HG03196 (cell line): ENCODE data around the gene ARID5B.

ENCODE experiments used
- ATAC-seq: cut with Tn5 transposase; IDR thresholded peaks from one replicate; pipeline ENCODE4 v1.9.1; 2021; ENCODE audit not compliant: unreplicated experiment

Gene ARID5B

DNA sequence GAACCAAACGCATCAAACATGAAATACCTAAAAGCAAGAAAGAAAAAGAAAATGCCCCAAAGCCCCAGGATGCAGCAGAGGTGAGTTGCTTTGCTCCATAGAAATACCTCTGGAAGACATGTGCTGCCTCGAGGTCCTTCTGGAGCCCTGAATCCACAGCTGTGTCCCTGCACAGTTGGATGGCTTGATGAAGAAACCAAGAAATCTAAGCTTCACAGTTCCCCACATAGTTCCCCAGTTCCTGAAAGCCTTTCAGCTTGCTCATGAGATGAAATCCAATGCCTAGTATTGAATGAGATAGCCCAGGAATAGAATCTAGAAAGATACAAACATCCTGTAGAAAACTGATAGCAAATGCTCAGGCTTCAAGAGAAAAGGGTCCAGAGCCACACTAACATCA is 184.3 kb downstream of the ARID5B start:
- ATAC-seq: no peak

DNA sequence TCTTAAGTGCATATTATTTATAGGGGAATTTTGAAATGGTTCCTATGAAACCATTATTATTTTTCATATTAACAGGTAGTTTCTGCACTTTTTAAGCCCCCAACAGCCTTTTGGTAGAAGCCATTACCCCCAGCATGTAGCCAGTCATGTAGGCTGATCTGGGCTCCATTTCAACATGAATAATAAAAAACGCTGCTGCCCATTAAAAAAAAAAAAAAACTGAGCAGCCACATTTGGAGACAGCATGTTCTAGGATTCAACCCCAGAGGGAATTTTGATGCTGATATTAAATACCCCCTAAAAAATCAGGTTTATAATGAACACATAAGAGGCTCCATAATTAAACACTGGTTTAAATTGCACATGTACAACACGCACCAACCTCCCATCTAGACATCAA is 185.8 kb downstream of the ARID5B start:
- ATAC-seq: no peak

DNA sequence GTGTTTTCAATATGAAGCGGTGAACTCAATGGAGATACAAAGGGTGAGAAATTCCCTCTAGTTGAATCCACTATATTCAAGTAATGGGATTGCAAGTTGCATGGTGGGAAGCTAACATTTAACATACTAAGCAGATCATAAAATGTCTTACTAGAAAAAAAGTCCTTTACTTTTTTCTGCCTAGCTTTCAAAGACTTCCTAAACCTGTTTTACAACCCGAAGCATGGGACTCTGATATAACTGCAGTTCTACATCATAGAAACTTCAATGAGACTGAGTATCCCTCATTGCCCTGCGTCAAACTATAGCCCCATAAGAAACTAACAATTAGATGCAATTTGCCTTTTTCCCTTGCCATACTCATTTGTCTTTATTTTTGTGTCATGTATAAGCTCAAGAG is 187.3 kb downstream of the ARID5B start:
- ATAC-seq: no peak

DNA sequence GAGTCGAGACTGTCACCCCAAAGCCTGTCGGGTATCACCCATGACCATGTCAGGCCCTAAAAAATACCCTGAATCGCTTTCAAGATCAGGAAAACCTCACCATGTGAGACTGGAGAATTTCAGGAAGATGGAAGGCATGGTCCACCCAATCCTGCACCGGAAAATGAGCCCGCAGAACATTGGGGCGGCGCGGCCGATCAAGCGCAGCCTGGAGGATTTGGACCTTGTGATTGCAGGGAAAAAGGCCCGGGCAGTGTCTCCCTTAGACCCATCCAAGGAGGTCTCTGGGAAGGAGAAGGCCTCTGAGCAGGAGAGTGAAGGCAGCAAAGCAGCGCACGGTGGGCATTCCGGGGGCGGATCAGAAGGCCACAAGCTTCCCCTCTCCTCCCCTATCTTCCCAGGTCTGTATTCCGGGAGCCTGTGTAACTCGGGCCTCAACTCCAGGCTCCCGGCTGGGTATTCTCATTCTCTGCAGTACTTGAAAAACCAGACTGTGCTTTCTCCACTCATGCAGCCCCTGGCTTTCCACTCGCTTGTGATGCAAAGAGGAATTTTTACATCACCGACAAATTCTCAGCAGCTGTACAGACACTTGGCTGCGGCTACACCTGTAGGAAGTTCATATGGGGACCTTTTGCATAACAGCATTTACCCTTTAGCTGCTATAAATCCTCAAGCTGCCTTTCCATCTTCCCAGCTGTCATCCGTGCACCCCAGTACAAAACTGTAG is 191.0 kb downstream of the ARID5B start:
- no peak for ATAC-seq

DNA sequence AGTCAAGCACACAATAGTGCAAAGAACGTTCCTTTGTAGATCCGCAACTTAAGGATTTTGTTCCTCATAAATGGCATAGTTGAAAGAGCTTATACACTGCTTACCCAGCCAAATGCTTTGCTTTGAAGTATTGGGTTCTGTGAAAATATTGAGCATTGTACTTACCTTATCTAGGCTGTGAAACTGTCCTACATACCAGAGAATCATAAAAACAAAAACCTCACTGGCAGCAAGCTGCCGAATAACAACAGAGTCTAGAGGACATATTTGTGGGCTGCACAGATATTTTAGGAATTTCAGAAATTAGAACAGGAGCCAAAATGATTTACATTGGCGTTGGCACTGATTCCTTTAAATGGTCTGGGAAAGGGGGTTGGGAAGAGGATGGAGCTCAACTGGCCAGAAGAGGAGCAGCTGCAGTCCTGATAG is 192.4 kb downstream of the ARID5B start:
- ATAC-seq: no peak

DNA sequence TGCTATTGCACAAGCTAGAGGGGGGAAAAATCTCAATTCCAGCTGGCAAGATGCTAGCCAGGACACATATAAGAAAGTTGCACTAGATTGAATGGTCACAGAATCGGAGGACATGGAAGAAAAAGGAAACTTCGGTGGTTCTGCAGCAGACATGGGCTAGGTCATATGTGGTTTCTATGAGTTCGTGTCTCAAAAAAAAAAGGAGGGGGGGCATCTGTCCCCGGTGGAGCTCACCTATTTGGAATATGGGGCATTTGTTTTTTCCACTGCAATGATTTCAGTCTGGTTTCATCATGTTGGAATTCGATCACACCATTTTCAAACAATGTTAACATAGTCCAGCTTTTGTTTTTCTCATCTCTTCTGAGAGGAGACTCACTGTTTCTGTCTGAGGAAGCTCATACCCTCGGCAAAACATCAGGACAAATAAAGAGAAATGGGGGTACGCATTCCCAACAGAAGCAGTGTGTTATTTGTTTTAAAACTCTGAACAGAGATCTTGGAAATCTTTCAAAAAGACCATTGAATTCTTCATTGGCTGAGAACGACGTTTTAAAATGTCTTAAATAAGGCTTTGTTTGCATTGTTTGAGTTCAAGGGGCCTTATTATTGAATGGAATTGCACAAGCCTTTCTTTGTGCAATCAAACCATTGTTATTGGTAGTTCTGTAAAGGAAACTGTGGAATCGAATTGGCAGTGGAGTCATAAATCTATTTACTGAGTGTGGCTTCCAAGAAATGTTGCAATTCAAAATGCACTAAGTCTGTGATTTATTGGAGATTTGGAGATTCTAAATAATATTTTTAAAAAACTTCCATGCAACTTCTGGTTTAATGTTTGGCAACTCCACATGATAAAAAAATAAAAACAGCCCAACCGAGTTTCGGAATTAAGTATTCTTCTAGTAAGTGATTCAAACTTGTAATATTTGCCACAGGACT is 194.0 kb downstream of the ARID5B start:
- no peak for ATAC-seq

DNA sequence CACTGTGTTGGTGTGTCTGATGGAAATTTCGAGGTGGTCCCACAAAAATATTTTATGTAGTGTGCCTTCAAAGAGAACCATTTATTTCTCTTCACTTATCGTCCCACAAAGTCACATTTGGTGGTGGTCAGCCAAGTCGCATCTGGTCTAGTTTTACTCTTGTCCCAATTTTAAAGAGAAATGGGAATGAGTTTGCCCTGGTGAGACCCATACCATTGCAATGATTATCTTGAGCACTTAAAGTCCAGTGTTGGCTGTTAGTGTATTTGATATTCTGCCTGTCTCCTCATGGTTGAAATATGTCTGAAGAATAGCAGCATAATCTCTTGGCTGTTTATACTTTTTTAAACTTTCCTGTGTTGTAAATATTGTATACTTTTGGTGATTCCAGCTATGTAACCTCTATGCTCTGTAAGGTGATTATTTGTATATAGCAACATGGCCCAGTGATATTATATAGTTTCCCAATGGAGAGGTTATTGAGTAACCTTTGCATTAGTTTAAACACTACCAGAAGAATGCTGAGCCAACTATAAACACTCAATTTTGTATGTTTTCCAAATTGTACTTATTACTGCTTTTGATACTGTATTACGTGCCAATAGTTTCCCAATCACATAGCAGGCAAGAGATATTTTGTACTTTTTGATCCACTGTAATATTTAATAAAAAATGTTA is 194.9 kb downstream of the ARID5B start:
- ATAC-seq: no peak

DNA sequence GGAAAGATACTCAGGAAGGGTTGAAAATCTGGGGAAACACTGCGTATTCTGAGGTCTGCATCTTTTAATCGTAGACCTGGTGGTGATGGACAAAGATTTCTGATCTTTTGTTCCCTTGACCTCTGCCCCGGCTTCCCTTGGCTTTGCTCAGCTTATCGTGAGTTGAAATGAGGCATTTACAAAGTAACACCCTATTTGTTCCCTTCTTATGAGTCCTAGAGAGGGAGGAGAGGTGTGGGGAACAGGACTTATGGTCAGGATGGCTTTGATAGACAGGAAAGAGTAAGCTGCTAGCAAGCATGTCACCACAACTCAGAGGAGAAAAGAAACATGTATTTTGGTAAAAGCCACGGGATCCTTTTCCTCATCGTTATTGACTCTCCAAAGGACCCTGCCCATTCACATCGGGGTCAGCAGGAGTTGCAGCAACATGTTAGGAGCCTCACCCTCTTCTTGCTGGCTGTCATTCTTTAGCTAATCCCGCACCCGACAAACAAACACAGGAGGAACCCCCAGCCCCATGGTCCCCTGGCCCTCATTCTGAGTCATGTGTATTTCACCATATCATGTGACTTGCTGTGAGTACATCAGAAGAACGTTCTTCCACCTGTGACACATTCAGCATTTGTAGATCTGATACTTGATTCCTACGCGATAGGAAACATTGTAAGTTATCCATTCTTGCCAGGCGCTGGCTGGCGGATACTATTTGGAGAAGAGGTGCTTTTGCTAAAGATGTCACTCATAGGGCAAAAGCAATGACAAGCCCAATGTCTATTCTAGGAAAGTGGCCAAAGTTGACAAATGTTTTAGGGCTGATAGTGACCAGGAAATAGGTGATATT is 197.0 kb downstream of the ARID5B start:
- no peak for ATAC-seq

DNA sequence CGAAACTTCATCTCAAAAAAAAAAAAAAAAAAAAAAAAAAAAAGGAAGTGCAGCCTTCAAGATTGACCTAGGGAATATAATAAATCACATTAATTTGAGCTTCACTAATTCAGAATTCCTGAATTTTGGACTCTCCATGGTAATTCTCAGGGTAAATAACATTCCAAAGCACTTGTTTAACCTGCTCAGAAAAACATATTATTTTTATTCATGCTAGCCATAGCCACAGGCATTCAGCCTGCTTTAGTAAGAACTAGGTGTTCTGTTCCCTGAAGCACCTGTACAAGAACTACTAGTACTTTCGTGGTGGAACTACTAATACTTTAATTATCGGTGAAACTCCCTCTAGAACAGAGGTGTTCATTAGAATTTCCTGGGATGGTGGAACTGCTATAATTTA is 197.8 kb downstream of the ARID5B start:
- no peak for ATAC-seq

DNA sequence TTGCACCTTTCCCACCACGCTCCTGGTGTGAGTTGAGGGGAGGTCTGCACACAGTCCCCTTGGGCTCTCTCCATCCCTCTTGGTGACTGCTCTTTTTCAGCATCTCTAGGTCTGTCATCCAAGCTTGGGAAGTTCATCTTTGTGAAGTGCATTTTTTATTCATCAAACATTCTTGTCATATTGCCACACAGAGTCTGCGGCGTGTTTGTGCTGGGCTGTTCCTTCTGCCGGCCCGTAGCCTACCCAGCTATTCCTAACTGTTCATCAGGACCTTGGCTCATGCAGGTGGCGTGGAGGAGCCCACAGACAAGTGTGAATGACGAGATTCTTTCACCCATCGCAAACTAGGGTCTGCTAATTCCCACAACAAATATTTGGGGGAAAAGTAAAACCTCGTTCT is 202.4 kb downstream of the ARID5B start:
- ATAC-seq: no peak

DNA sequence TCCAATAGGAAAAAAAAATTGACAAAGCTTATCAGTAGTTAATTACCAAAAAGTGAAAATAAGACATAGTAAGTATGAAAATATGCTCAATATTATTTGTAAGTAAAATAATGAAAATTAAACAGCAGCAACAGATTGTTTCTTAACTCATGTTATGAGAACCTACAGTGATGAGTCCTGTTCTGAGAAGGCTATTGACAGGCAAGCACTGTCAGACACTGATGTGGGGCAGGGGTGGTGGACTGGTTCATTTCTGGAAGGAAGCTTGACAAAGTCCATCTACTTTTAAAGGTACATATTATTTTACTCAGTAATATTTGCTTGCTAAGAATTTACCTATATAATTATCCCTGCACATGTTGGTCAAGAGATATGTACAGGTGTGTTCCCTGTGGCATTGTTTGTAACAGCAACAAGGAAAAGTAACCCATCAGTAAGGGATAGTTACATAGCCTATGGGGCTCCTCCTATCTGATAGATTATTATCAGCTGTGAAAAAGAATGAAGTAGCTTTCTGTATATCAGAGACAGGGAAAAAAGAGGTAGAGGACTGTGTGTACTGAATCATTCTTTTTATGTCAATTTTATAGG is 205.5 kb downstream of the ARID5B start:
- no peak for ATAC-seq

DNA sequence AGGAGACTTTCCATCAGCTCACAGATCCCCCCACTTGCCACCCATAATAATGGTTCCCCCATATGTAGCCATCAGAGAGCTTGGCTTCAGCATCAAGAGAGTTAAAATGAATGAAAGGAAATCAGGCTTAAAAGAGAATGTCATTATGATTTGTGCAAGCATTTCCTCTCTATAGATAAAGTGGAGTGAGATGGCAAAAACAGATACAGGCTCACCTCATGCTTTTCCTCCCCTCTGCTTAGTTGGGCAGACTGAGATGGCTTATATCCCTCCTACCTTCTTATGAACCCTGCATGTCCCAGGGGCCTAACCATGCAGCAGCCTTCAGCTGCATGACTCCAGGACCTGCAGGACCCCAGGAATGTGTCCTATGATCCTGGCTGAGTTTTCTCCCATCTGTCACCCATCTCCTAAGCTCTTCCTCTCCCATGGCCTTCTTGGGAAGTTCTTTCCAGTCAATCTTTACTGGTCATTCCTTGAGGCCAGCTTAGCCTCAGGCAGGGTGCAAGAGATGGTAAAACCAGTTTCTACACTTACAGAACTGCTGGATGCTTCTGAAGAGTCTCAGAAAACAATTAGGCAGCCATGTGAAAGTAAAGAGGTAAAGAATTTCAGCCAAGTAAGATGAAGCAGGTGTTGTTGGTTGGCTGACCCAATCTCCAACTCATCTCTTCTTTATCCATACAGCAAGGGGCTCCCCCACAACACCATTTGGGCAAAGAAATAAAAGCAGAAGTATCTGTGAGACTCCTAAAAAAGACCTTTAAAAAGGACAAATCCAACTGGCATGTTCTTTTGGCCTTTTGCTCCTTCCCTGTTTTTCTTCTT is 207.5 kb downstream of the ARID5B start:
- no peak for ATAC-seq

DNA sequence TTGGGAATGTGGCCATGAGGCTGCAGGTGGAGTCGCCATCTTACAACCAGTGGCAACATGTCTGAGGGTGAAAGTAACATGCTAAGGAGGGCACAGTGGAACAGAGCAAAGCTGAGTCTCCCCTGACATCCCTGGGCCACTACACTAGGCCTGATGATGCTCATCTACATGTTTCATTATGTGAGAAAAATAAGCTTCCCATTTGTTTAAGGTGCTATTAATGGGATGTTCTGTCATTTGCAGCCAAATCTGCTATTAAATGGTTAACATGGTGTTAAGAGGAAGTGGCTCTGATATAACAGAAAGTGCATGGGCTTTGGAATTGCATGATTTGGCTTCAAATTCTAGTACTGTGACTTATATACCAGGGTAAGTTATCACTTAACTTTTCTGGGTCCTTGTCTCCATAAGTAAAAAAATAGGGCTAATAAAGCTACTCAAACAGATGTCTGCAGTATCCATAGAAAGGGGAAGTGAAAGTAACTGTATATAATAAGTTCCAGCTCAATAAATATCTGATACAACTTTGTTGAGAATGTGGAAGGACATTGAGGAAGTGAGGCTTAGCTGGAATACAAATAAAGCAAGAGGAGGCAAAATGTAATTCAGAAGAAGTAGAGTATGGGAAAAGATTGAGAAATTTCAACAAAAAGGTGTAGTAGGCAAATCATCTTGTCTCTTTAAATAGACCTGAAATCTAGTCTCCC is 208.2 kb downstream of the ARID5B start:
- ATAC-seq: peak; percentile 74

DNA sequence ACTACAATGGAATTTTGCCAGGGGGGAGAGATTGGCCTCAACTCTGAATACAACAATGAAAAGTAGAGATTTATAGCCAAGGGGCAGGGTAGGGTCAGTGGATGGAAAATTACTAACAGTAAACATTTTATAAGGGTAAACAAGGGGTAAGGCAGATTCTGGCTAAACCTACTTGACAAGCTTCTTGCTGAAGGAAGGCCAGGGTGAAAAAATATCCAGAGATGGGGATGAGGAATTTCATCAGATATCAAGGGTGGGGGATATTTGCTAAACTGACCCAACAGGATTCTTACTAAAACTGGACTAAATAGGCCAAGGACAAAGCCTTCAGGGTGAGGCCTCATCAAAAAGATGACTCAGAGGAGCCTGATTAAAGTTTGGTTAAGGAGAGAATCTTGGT is 210.8 kb downstream of the ARID5B start:
- no peak for ATAC-seq

DNA sequence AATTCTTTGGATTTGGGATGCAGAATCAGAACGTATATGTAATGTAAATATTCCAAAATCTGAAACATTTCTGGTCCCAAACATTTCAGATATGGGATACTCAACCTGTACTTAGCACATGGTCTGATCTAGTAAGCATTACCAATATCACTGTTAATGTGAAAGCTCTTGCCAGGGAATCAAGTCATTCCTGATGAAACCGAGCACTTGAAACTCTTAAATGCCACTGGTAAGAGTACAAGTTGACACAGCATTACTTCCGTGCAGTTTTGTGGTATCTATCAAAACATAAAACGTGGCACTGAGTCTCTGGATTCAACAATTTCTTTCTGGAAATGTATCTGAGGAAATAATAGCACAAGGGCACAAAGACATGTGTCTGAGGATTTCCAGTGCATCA is 211.5 kb downstream of the ARID5B start:
- ATAC-seq: no peak

DNA sequence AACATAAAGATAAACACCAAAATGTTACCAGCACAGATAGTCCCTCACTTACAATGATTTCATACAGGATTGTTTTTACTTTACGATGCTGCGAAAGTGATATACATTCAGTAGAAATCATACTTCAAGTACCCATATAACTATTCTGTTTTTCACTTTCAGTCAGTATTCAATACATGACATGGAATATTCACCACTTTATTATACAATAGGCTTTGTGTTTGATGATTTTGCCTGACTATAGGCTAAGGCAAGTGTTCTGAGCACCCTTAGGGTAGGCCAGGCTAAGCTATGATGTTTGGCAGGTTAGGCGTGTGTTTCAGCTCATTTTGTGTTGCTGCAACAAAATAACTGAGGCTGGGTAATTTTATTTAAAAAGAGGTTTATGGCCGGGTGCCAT is 212.2 kb downstream of the ARID5B start:
- ATAC-seq: no peak

DNA sequence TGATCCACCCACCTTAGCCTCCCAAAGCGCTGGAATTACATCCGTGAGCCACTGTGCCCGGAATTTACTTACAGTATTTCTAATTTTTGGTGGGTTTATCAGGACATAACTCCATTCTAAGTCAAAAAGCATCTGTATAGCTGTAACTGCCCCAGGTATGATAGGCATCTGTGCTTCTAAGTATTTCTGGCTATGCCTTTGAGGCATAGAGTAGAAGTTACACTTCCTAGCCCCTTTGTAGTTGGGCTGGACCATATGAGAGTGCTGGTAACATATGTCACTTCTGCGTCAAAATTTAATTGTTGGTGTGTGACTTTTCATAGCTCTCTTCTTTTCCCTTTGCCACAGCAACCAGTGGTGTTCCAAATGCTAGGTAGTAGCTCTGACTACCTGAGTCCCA is 213.8 kb downstream of the ARID5B start:
- ATAC-seq: no peak

DNA sequence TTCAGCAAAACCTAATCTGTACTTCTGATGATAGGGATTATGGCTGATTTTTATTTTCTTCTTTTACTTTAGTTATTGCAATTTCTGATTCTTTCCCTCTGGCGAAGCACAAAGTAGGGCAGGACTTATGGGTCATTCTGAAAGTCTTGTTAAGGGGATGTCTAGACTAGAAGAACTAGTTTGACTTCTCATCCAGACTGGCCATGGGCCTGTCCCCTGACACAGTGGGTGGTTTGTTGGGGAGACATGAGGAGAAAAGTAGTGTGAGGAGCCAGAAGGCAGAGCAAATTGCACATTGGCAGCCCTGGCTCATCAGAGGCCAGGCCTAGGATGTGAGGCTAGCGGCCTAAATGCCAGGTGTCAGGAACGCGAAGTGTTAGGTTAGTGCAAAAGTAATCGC is 214.3 kb downstream of the ARID5B start:
- no peak for ATAC-seq

DNA sequence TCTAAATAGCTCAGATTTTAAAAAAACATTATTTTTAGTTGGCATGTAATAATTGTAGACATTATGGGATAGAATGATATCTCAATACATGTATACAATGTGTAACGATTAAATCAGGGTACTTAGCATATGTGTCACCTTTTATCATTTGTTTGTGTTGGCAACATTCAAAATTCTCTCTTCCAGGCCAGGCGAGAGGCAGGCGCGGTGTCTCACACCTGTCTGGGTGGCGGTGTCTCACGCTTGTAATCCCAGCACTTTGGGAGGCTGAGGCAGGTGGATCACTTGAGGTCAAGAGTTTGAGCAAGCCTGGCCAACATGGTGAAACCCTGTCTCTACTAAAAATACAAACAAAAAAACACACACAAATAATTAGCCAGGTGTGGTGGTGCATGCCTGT is 215.4 kb downstream of the ARID5B start:
- no peak for ATAC-seq
